Ishikawa (cell line): ENCODE data around the gene SH2D4B.

Experiments used
- CEBPB ChIP-seq: IDR thresholded peaks from 2 replicates; pipeline ENCODE4 v1.6.1; 2012
- CREB1 ChIP-seq: IDR thresholded peaks from 2 replicates; pipeline ENCODE4 v1.6.1; 2012; ENCODE audit warnings: low read depth
- EGR1 ChIP-seq: IDR thresholded peaks from 2 replicates; pipeline ENCODE4 v1.6.1; 2012
- EP300 ChIP-seq: IDR thresholded peaks from 2 replicates; pipeline ENCODE4 v1.6.1; 2012; ENCODE audit warnings: borderline replicate concordance
- FOXM1 ChIP-seq: IDR thresholded peaks from 2 replicates; pipeline ENCODE4 v1.6.1; 2012; ENCODE audit warnings: low read depth, borderline replicate concordance
- NFIC ChIP-seq: IDR thresholded peaks from 2 replicates; pipeline ENCODE4 v1.6.1; 2012
- RAD21 ChIP-seq: IDR thresholded peaks from 2 replicates; pipeline ENCODE4 v1.6.1; 2012; ENCODE audit warnings: low read depth
- TAF1 ChIP-seq: IDR thresholded peaks from 2 replicates; pipeline ENCODE4 v1.6.1; 2012; ENCODE audit warnings: low read depth, mild to moderate bottlenecking
- TCF12 ChIP-seq: IDR thresholded peaks from 2 replicates; pipeline ENCODE4 v1.6.1; 2012; ENCODE audit warnings: low read depth
- TEAD4 ChIP-seq: IDR thresholded peaks from 2 replicates; pipeline ENCODE4 v1.6.1; 2012
- YY1 ChIP-seq: IDR thresholded peaks from 2 replicates; pipeline ENCODE4 v1.6.1; 2012; ENCODE audit warnings: low read depth
- ZBTB7A ChIP-seq: IDR thresholded peaks from 2 replicates; pipeline ENCODE4 v1.6.1; 2012; ENCODE audit warnings: low read depth
- TF ChIP-seq, protein P1 (sequence below): IDR thresholded peaks from 2 replicates; pipeline ENCODE4 v1.6.1; 2012
- TF ChIP-seq, protein P2 (sequence below): IDR thresholded peaks from 2 replicates; pipeline ENCODE4 v1.6.1; 2012
- TF ChIP-seq, protein P3 (sequence below): IDR thresholded peaks from 2 replicates; pipeline ENCODE4 v1.6.1; 2012; ENCODE audit warnings: low read depth, mild to moderate bottlenecking

Gene SH2D4B

DNA sequence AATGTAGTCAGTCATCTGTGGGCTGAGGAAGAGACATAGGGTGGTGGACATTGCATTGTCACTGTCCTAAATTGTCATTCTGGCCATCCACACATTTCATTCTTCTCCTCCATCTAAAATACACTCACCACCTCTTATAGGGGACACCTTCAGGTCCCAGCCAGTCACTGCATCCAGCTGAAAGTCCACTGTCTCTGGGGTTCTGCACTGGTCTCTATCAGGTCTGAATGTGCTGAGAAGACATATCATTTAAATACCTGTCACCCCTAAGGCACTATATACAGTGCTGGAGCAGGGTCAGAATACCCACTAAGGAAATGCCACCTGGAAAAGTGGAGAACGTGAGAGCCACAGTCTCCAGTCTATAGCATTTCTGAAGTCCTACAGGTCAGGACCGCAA is 29.6 kb downstream of the SH2D4B start:
- TF ChIP-seq, protein P1, sequence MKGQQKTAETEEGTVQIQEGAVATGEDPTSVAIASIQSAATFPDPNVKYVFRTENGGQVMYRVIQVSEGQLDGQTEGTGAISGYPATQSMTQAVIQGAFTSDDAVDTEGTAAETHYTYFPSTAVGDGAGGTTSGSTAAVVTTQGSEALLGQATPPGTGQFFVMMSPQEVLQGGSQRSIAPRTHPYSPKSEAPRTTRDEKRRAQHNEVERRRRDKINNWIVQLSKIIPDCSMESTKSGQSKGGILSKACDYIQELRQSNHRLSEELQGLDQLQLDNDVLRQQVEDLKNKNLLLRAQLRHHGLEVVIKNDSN, result no peak
- no peak for TF ChIP-seq YY1
- no peak for TF ChIP-seq CEBPB
- TF ChIP-seq CREB1, result no peak
- TF ChIP-seq RAD21, result 0 out of 2 replicates have a peak, but pooled peaks have one; percentile 14

DNA sequence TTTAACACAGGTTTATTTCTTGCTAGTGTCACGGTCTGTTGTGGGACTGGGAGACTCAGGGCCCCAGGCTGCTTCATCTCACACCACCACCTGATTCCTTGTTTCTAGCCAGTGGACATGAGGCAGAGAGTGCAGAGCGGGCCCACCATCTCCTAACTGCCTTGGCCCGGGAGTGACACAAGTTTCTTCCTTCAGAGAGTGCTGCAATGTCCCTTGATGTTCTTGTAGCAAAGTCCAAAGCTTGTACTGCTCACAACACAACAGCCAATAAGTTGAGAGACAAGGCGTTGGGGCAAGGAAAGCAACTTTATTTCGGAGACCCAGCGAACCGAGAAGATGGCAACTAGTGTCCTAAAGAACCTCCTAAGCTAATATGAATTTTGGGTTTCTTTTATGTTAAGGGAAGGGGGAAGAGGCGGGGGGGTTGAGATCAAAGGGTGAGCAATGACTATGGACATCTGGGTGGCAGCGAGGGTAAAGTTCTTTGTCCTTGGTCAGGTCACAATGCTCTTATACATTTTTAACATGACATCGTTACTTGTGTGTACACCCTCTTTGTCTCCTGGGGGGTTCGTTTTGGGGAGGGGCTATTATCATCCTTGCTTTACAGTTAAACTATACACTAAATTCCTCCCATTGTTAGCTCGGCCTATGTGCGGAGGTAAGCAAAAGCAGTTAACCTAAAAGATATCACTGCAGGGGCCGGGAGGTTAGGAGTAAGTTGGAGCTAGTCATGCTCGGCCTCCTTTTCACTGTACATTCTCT is 31.6 kb downstream of the SH2D4B start:
- no peak for TF ChIP-seq NFIC
- TF ChIP-seq, protein P2, sequence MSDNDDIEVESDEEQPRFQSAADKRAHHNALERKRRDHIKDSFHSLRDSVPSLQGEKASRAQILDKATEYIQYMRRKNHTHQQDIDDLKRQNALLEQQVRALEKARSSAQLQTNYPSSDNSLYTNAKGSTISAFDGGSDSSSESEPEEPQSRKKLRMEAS, result no peak
- no peak for TF ChIP-seq CREB1
- TF ChIP-seq ZBTB7A, result no peak
- TF ChIP-seq, protein P1, result no peak
- no peak for TF ChIP-seq TEAD4

DNA sequence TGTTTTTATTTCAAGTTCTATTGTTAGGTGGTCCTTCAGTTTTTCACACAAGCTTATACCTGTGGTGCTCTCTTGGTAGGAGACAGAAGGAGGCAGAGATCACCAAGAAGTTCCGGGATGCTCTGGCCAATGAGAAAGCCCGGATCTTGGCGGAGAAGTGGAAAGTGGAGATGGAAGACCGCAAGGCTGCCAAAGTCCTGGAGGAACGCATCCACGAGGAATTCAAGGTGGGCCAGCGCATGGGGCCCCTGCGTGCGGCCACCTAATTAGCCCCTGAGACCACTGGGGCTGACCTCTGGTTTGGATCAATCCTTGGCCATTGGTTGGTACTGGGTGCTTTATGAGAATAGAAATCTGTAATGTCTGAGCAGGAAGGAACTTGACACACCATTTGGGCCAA is 33.6 kb downstream of the SH2D4B start:
- TF ChIP-seq TEAD4, result no peak
- TF ChIP-seq, protein P3, sequence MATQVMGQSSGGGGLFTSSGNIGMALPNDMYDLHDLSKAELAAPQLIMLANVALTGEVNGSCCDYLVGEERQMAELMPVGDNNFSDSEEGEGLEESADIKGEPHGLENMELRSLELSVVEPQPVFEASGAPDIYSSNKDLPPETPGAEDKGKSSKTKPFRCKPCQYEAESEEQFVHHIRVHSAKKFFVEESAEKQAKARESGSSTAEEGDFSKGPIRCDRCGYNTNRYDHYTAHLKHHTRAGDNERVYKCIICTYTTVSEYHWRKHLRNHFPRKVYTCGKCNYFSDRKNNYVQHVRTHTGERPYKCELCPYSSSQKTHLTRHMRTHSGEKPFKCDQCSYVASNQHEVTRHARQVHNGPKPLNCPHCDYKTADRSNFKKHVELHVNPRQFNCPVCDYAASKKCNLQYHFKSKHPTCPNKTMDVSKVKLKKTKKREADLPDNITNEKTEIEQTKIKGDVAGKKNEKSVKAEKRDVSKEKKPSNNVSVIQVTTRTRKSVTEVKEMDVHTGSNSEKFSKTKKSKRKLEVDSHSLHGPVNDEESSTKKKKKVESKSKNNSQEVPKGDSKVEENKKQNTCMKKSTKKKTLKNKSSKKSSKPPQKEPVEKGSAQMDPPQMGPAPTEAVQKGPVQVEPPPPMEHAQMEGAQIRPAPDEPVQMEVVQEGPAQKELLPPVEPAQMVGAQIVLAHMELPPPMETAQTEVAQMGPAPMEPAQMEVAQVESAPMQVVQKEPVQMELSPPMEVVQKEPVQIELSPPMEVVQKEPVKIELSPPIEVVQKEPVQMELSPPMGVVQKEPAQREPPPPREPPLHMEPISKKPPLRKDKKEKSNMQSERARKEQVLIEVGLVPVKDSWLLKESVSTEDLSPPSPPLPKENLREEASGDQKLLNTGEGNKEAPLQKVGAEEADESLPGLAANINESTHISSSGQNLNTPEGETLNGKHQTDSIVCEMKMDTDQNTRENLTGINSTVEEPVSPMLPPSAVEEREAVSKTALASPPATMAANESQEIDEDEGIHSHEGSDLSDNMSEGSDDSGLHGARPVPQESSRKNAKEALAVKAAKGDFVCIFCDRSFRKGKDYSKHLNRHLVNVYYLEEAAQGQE, result no peak
- TF ChIP-seq TAF1, result no peak
- TF ChIP-seq EGR1, result no peak
- no peak for TF ChIP-seq FOXM1
- no peak for TF ChIP-seq CREB1
- no peak for TF ChIP-seq ZBTB7A
- TF ChIP-seq CEBPB, result no peak
- no peak for TF ChIP-seq NFIC

DNA sequence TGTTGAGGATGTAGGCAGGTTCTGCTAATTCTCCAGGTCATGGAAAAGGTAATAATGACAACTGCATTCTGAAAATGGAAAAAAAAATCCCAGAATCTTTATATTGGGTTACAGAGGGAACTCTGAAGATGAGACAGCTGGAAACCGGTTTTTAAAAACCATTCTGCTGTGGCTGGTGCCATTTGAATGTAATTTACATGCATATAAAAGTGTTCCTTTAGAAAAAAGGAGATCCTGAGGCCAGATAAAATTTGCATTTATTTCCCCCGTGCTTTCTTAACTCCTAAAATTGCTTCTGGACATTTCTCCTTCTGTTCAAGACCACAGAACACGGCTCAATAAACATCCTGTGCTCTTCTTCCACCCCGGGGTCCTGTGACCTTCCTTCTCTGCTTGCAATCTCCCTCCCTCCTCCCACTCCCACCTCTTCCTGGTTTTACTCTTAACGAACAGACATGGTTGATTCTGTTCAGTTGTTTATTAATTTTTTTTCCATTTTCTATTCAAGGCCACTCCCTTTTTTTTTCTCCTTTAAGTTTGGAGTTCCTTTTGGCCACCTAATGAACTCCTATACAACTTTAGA is 41.6 kb downstream of the SH2D4B start:
- no peak for TF ChIP-seq YY1

DNA sequence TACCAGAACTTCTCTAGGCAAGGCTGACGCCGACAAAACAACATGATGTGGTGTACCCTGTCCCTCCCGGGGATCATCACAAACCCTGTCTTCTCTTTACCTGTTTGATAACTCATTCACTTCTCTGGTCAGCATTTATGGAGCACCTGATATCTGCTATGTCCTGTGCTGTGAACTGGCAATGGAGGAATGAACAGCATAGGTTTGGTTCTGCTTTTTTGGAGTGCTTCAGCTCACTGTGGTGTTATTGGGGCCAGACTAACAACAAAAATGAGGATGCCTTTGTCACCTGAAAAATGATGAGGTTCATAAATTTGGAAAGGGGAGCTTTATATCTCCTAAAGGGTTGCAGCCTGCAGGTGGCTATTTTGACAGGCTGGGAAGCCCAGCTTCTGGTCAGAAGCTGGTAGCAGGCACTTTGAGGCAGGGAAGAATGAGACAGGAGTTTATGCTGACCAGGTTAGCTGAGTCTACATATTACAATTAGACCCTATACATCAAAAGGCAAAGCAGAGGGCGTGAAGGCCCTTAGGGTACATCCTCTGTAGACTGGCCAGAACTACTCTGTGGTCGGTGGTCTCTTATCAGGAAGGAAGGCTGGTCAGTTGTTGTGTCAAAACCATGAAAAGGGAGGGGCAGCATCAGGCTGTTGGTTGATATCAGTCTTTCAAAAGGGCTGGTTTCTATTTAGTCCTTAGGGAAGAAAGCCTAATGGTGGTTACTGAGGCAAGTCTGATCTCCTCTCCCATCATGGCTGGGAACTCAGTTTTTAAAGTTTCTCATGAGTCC is 42.3 kb downstream of the SH2D4B start:
- TF ChIP-seq RAD21, result no peak
- no peak for TF ChIP-seq CREB1
- TF ChIP-seq EGR1, result no peak
- TF ChIP-seq YY1, result no peak
- no peak for TF ChIP-seq FOXM1
- no peak for TF ChIP-seq TAF1
- no peak for TF ChIP-seq TEAD4
- TF ChIP-seq, protein P1, result no peak
- no peak for TF ChIP-seq CEBPB
- no peak for TF ChIP-seq TCF12
- TF ChIP-seq EP300, result no peak
- TF ChIP-seq, protein P3, result no peak
- TF ChIP-seq, protein P2, result no peak
- no peak for TF ChIP-seq ZBTB7A
- no peak for TF ChIP-seq NFIC
